Liver (tissue), 9 donors: Measurements from ENCODE around the gene CSRP1. TPM values are rescaled to one million over a fixed set of nuclear protein-coding genes. Genes with fewer than 3 reads are reported as not detected.

Experiments
- DNase-seq: peaks from one replicate; pipeline ENCODE4 v3.0.0-alpha.2; 2017; ENCODE audit warnings: low spot score
- H3K27ac ChIP-seq, 2 donors: one replicate each; pipeline ENCODE4 v1.7.0; 2013; ENCODE audit warnings: inconsistent platforms in 2 of 2, low read length in 2 of 2, control low read depth in 1 of 2, low read depth in 1 of 2, mild to moderate bottlenecking in 1 of 2
- H3K27me3 ChIP-seq, 4 donors: one replicate each; pipeline versions ENCODE4 v1.6.1 to v1.7.0; 2013; ENCODE audit warnings: low read length in 3 of 4, inconsistent platforms in 1 of 4, mild to moderate bottlenecking in 1 of 4, moderate library complexity in 1 of 4; ENCODE audit not compliant: control insufficient read depth in 4 of 4, insufficient read depth in 4 of 4
- H3K36me3 ChIP-seq, 4 donors: one replicate each; pipeline versions ENCODE4 v1.6.1 to v1.7.0; 2013; ENCODE audit warnings: low read length in 3 of 4, mild to moderate bottlenecking in 3 of 4, low read depth in 1 of 4, moderate library complexity in 1 of 4; ENCODE audit not compliant: control insufficient read depth in 4 of 4, insufficient read depth in 3 of 4
- H3K4me1 ChIP-seq, 4 donors: one replicate each; pipeline versions ENCODE4 v1.6.1 to v1.7.0; 2013; ENCODE audit warnings: low read length in 3 of 4, mild to moderate bottlenecking in 3 of 4, moderate library complexity in 1 of 4; ENCODE audit not compliant: control insufficient read depth in 4 of 4, insufficient read depth in 4 of 4
- H3K4me3 ChIP-seq, 3 donors: one replicate each; pipeline versions ENCODE4 v1.6.1 to v1.7.0; 2013; ENCODE audit warnings: low read length in 3 of 3, control low read depth in 1 of 3, low read depth in 1 of 3, mild to moderate bottlenecking in 1 of 3
- H3K9ac ChIP-seq, 2 donors: one replicate each; pipeline ENCODE4 v1.7.0; 2013; ENCODE audit warnings: low read length in 2 of 2, mild to moderate bottlenecking in 2 of 2, moderate library complexity in 2 of 2, control low read depth in 1 of 2, low read depth in 1 of 2
- H3K9me3 ChIP-seq, 4 donors: one replicate each; pipeline versions ENCODE4 v1.6.1 to v1.7.0; 2013; ENCODE audit warnings: low read length in 3 of 4; ENCODE audit not compliant: control insufficient read depth in 4 of 4
- ATF3 ChIP-seq: IDR thresholded peaks from 2 replicates; pipeline ENCODE4 v1.6.1; 2016; ENCODE audit warnings: antibody characterized with exemption
- CTCF ChIP-seq: fragments of 150-350 bp; IDR thresholded peaks from 2 replicates; pipeline ENCODE4 v1.5.1; 2017; ENCODE audit warnings: improper control_type of control experiment, low read depth, low read length; ENCODE audit not compliant: missing input control
- EGR1 ChIP-seq, 2 donors: IDR thresholded peaks; 2 replicates each; pipeline ENCODE4 v1.6.1; 2016 to 2018; ENCODE audit warnings: antibody characterized with exemption in 2 of 2, low read depth in 2 of 2
- FOXA1 ChIP-seq: IDR thresholded peaks from 2 replicates; pipeline ENCODE4 v1.6.1; 2016; ENCODE audit warnings: antibody characterized with exemption
- FOXA2 ChIP-seq: IDR thresholded peaks from 2 replicates; pipeline ENCODE4 v1.6.1; 2016; ENCODE audit warnings: antibody characterized with exemption
- GABPA ChIP-seq, 2 donors: IDR thresholded peaks in 1 of 2; conservative IDR thresholded peaks in 1 of 2; 2 replicates each; pipeline ENCODE4 v1.6.1; 2016; ENCODE audit warnings: antibody characterized with exemption in 2 of 2, mild to moderate bottlenecking in 1 of 2, moderate library complexity in 1 of 2
- HNF4A ChIP-seq, 2 donors: conservative IDR thresholded peaks; 2 replicates each; pipeline ENCODE4 v1.6.1; 2016; ENCODE audit warnings: antibody characterized with exemption in 2 of 2, mild to moderate bottlenecking in 2 of 2
- HNF4G ChIP-seq: IDR thresholded peaks from 2 replicates; pipeline ENCODE4 v1.6.1; 2016; ENCODE audit warnings: antibody characterized with exemption
- JUND ChIP-seq, 2 donors: IDR thresholded peaks; 2 replicates each; pipeline ENCODE4 v1.6.1; 2016; ENCODE audit warnings: antibody characterized with exemption in 2 of 2
- MAX ChIP-seq: IDR thresholded peaks from 2 replicates; pipeline ENCODE4 v1.6.1; 2016; ENCODE audit warnings: antibody characterized with exemption
- NR2F2 ChIP-seq: IDR thresholded peaks from 2 replicates; pipeline ENCODE4 v1.6.1; 2016; ENCODE audit warnings: antibody characterized with exemption
- RAD21 ChIP-seq, 2 donors: IDR thresholded peaks; 2 replicates each; pipeline ENCODE4 v1.6.1; 2016; ENCODE audit warnings: antibody characterized with exemption in 2 of 2, mild to moderate bottlenecking in 2 of 2
- REST ChIP-seq: IDR thresholded peaks from 2 replicates; pipeline ENCODE4 v1.6.1; 2016; ENCODE audit warnings: antibody characterized with exemption, mild to moderate bottlenecking
- RXRA ChIP-seq, 2 donors: IDR thresholded peaks; 2 replicates each; pipeline ENCODE4 v1.6.1; 2017 to 2018; ENCODE audit warnings: antibody characterized with exemption in 2 of 2, mild to moderate bottlenecking in 1 of 2
- SP1 ChIP-seq: IDR thresholded peaks from 2 replicates; pipeline ENCODE4 v1.6.1; 2018; ENCODE audit warnings: antibody characterized with exemption, mild to moderate bottlenecking
- TAF1 ChIP-seq: conservative IDR thresholded peaks from 2 replicates; pipeline ENCODE4 v1.6.1; 2016; ENCODE audit warnings: antibody characterized with exemption, mild to moderate bottlenecking
- YY1 ChIP-seq: IDR thresholded peaks from 2 replicates; pipeline ENCODE4 v1.6.1; 2016; ENCODE audit warnings: antibody characterized with exemption, mild to moderate bottlenecking
- ZBTB33 ChIP-seq: IDR thresholded peaks from 2 replicates; pipeline ENCODE4 v1.6.1; 2016; ENCODE audit warnings: antibody characterized with exemption
- WGBS: extraction: QIAGEN DNeasy Blood & Tissue Kit; methylation state at CpG from one replicate; pipeline ENCODE4 v1.1.7; 2013; 5-methylcytosine and 5-hydroxymethylcytosine counted together
- polyA plus RNA-seq, 2 donors: library from polyadenylated mRNA; stranded (reverse) in 1 of 2; unstranded in 1 of 2; fragments of 200-250 nt in 1 of 2; fragments of >200 nt in 1 of 2; fragmentation: Nextera tagmentation in 1 of 2; extraction: Ambion mirVana in 1 of 2; gene quantifications; one replicate each; pipeline versions ENCODE4 v1.2.1 to v1.2.3, GENCODE V29; 2013 to 2015
- total RNA-seq, 2 donors: library from RNA; depleted of rRNA; stranded (reverse); fragments of >200 nt; gene quantifications; one replicate each; pipeline ENCODE4 v1.2.3, GENCODE V29; 2014
- donor health status: healthy.
- donor health status: healthy.
- donor health status: healthy.
- donor health status: healthy.
- donor health status: healthy.

CSRP1 gene
- total and polyA plus RNA-seq, 4 donors = 42.7 to 96.9 (median 68.3) TPM

GRCh38 chr1:201450721-201451291 is 56.1 kb downstream of the CSRP1 start (continued):
- TF ChIP-seq HNF4G = no peak
- TF ChIP-seq MAX = no peak
- TF ChIP-seq SP1 = no peak
- no peak for TF ChIP-seq CTCF

- Histone ChIP-seq H3K9me3 (no peaks in the 10 kb centered on the region), H3K36me3 (no peaks in the 10 kb centered on the region), H3K9ac (no peak overlapping the region), H3K4me1 (no peaks in the 10 kb centered on the region), H3K27me3 (no peaks in the 10 kb centered on the region), H3K27ac (no peak overlapping the region), H3K4me3 (no peak overlapping the region)
- TF ChIP-seq TAF1 (no peak), EGR1 (IDR thresholded peaks at IDR 0.05; ENCODE audit: low read depth in 2 of 2) (no peak), MAX (no peak), ATF3 (no peak), JUND (IDR thresholded peaks at IDR 0.05) (no peak), RAD21 (IDR thresholded peaks at IDR 0.05) (no peak), YY1 (no peak), FOXA1 (no peak), HNF4G (no peak), REST (no peak), NR2F2 (no peak), CTCF (no peak), ZBTB33 (no peak), RXRA (IDR thresholded peaks at IDR 0.05) (no peak), HNF4A (conservative IDR thresholded peaks at IDR 0.05) (no peak), SP1 (no peak), FOXA2 (no peak), GABPA (IDR thresholded peaks at IDR 0.05 in 1 of 2, conservative IDR thresholded peaks at IDR 0.05 in 1 of 2) (no peak)
- DNase-seq = no peak
- 86% methylated on average over 5 of the region's 5 CpGs for WGBS
Observed at GRCh38 chr1:201448990-201449389, 57.9 kb downstream of the CSRP1 start.
